Stimulated activated CD4-positive, alpha-beta T cell treated with anti-CD3 and anti-CD28 coated beads, Interleukin-1b, Interleukin-23, amount 100 ng/mL, for 24 hours (primary cell): ENCODE data around the gene EIF3L.

Experiments used
- DNase-seq, 4 experiments: peaks; one replicate each; pipeline ENCODE4 v3.0.0-alpha.2; 2020; ENCODE audit warnings: low read depth in 4 of 4, low spot score in 1 of 4

Gene EIF3L

DNA sequence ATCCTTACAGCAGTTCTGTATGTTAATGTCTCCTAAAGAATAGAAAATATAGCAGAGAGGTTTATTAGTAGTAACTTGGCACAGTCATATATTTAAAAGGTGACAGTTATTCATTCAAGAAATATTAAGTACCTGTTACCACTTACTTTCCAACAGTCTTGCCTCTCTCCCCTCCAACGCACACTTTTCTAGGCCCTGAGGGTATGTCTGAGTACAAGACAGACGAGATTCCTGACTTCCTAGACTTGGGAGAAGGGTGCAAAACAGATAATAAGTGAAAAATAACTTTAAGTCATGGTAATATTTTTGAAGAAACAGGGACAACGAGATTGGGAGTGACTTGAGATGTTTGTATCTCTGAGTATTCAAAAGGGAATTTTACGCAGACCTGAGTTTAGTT is 1.6 kb downstream of the EIF3L start:
- DNase-seq, result no peak

DNA sequence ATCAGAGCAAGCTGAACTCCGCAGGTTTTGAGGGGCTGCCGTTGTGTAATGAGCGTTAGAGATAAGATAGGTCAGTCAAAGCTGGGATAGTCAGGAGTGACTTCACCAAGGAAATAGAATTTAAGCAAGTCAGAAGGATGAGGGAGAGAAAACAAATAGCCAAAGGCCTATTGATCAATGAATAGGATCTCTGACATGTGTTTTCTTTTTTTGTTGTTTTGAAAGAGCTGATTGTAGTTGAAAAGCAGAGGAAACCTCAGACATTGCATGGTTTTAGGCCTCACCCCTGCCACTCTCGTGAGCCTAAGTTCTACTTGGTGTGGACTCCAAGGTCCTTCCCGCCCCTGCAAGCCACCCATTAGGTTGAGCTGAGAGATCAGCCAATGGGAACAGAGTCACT is 3.2 kb downstream of the EIF3L start:
- no peak for DNase-seq

GRCh38 chr22:37854946-37855345 is 5.7 kb downstream of the EIF3L start:
- no peak for DNase-seq

DNA sequence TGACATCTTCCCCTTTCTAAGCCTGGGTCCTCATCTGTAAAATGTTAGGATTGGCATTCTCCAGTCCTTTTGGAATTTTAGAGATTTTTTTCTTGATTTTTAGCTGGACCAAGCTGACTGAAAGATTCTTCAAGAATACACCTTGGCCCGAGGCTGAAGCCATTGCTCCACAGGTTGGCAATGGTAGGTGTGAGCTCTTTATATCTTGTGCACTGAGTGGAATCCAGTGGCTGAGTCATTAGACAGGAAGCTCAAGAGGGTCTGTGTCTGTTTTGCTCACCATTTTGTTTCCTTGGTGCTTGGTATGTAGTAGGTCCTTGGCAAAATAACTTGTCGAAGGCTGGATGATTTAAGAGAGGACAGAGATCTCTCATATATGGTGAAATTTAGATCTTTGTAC is 6.2 kb downstream of the EIF3L start:
- DNase-seq, result no peak

- no peak for DNase-seq
These were observed 11.7 kb downstream of the EIF3L start for GRCh38 chr22:37860796-37861421.

DNA sequence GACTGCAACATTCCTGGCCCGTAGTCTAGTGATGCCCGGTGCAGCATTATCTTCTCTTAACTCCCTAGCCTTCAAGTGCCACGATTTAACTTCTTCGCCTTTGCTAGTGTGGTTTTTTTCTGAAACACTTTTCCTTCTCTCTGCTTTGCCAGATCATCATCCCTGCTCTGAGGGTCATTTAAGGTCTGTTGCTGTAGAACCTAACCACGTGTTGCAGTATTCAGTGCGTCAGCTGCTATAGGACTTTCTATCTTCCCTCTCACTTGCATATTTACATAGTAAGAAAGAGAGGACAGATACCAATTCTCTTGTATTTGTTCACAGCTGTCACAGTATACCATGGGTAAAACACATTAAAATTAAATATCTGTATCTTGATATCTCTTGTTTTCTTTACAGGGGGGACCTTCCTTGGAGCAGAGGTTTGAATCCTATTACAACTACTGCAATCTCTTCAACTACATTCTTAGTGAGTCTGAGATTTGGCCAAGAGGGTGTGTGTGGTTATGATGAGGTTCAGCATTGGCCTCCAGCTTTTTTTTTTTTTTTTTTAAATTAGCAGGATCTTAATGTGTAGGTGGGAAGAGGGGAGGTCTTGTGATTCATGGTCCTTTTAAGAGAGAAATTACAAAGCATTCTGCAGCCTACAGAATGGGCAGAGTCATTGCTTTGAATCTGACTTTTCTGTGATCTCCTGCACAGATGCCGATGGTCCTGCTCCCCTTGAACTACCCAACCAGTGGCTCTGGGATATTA is 13.5 kb downstream of the EIF3L start:
- no peak for DNase-seq

DNA sequence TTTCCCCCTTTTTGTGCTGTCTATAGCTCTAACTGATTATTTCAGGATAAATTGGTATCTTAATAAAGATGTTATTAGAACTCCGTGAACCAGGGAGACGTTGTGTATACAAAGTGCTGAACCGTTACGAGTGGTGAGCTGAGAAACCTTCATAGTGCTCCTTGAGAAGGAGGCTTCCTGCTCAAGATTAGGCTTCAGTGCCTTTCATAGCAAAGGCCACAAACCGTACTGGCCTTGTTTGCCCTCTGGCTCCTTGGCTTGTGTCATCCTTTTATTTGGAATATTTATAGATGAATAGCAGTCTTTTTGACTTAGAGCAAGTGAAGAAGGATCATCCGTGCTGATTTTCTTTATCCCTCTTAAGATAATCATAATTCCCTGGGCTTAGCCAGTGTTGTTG is 16.3 kb downstream of the EIF3L start:
- no peak for DNase-seq

- DNase-seq, result no peak
These were observed 21.1 kb downstream of the EIF3L start for GRCh38 chr22:37870273-37870672.

- DNase-seq, result no peak
These were observed 31.6 kb downstream of the EIF3L start for GRCh38 chr22:37880668-37881440.

GRCh38 chr22:37884420-37884819 is 35.2 kb downstream of the EIF3L start:
- DNase-seq, result no peak

GRCh38 chr22:37887584-37888378 is 38.6 kb downstream of the EIF3L start:
- no peak for DNase-seq

DNA sequence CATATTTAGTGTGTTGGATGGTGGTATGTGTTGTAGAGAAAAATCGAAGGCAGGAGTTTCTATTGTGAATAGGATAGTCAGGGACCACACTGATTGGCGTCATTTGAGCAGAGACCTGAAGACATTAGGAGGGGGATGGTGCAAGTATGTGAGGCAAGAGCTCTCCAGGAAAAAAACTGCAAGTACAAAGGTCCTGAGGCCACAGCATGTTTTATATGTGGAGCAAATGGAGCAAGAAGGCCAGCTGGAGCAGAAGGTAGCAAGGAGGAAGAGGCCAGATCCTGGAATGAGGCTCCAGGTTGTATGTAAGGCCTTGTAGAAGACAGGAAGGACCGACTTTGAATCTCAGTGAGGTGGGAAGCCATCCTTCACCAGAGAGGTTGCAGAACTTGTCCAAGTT is 42.7 kb downstream of the EIF3L start:
- no peak for DNase-seq

- DNase-seq, result no peak
These were observed 43.5 kb downstream of the EIF3L start for GRCh38 chr22:37892566-37893335.

DNA sequence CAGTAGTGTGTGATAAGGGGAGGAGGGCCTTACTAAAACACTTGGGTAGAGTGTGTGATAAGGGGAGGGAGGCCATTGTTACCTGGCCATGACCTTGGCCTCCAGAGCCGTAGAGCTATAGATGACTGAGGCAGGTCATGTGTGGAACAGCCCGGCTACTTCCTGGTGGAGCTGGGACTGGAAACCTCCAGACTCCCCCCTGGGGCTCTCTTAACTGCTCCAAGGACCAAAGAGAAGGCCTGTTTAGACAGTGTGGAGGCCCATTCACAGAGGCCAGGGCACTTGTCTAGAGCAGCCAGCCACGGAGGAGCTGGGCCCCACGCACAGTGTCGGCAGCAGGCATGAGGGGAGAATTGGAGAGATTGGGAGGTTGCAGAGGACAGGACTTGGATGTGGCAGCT is 44.4 kb downstream of the EIF3L start:
- DNase-seq, result no peak

DNA sequence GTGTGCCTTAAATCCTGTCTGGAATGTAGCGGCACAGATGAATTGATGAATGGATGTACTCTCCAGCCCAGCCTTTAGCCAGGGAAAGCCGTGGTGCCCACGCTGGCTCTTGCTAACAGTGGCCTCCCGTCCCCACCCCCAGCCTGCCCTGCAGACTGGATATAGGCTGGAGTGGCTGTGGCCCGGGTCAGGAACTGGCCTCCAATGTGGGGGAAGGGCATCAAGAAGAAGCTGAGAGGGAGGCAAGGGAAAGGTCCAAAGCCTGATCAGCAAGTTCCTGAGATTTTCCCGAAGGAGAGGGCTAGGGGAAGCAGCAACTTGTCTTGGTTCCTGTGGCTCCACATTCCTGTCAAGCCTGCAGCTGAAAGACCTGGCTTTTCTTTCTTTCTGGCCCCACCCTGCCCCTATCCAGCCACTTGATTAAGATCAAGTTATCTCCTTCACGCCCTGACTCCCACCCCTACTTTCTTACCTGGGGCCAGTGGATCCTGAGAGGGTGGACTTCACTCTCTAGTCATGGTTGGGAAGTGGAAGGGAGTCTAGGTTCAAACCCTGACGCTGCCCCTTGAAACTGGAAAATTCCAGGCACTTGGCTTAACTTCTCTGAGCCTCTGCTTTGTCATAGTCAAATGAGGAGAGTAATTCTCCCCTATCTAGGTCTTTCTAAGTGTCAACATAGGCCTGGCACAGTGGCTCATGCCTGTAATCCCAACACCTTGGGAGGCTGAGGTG is 45.9 kb downstream of the EIF3L start:
- no peak for DNase-seq

- no peak for DNase-seq
These were observed 47.0 kb downstream of the EIF3L start for GRCh38 chr22:37896181-37896592.

GRCh38 chr22:37896939-37897338 is 47.7 kb downstream of the EIF3L start:
- DNase-seq, result no peak

- DNase-seq, result no peak
These were observed 48.6 kb downstream of the EIF3L start for GRCh38 chr22:37897807-37898206.

GRCh38 chr22:37898441-37899181 is 49.4 kb downstream of the EIF3L start:
- no peak for DNase-seq
